Stimulated activated naive CD4-positive, alpha-beta T cell (primary cell): Measurements from ENCODE around the gene CTNNA3.
"Not testable (repeated sequence)": the region's sequence is repeated elsewhere in the genome, so short reads cannot be mapped to it uniquely, and the experiment has no call there.

Experiments used
- DNase-seq, 6 experiments: peaks; one replicate each; lab custom pipeline; 2025; lab: John Stamatoyannopoulos, UW

The CTNNA3 gene

DNA sequence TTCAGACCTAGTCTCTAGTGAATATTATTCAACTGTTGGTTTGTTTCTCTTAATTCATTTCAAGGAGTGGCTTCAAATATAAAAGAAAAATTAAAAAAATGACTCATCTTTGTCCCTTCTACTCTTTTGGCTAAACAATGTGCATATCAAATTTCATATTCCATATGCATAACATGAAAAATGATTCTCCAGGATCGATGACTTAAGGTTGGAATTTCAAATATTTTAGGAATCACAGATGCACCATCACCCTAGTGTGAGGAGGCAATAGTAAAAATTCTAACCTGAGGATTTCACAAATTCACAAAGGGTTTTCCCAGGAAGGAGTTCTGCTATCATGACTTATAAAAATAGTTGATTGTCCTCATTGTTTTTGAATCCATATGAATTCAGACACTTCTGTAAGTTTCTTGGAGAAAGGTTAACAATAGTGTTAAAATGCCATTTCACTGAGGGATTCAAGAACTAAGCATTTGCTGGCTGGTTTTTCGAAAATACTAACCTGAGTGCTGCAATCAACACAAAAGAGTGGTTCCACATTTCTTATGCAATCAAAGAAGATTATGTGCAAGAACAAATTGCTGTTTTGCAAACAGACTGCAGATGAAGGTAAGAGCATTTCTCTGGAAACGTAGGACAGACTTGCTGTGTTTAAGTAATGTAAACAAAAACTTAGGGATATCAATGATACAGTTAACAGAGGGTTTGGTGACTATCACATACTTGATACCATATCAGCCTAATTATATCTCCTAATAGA, 1317.7 kb downstream of the CTNNA3 start:
- no peak for DNase-seq

DNA sequence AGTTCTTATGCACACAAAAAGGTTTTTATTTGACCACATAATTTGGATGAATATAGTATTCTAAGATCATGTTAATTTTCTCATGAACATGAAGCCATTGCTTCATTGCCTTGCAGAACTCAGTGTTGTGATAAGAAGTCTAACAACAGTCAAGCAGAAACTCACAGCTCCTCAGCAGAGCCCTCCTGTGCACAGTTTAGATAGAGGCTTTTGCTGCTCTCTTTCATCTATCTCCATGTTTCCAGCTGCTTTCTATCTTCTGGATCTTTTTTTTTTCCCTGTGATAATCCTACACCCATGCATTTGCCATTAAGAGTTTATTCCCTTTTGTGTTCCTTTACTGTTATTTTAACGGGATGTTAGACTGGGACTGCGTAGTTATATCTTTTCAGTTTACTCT, 1327.8 kb downstream of the CTNNA3 start:
- DNase-seq: no peak

DNA sequence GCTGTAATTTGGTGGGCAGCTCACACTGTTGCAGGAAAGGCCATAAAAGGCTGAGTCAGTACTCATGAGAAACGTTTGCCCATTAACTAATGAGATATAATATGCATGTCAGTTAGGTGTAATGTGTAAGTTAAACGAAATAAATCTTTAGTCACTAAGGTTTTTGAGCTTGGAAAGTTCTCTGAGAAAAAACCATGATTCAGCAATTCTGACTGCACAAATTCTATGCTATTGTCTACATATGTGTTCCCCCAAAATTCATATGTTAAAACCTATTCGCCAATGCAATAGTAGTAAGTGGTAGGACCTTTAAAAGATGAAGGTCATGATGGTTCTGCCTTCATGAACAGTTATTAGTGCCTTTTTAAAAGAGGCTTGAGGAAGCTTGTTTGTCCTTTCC, 1329.8 kb downstream of the CTNNA3 start:
- no peak for DNase-seq

DNA sequence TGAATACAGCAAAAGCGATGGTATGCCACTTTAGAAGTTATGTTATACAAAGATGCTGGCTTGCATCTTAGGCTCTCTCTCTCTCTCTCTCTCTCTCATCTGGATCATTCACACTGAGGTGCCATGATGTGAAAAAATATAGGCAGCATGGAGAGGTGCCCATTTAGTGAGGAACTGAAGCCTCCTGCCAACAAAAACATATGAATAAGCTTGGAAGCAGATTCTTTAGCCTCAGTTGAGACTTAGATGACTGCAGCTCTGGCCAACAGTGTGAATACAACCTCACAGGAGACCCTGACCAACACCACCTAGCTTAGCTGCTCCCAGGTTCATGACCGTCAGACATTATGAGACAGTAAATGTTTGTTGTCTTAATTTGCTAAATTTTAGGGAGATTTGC, 1330.3 kb downstream of the CTNNA3 start:
- DNase-seq: no peak

DNA sequence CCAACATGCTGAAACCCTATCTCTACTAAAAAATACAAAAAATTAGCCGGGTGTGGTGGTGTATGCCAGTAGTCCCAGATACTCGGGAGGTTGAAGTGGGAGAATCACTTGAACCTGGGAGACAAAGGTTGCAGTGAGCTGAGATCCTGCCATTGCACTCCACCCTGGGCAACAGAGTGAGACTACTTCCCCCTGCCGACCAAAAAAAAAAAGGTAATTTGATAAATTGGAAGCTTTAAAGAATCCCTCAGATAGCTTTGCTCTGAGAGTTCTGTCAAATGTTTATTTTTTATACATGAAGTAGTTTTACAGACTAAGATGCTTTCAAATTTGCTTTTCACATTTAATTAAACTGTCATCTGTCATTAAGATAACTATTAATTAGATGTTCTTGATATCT, 1333.5 kb downstream of the CTNNA3 start:
- DNase-seq: no peak

DNA sequence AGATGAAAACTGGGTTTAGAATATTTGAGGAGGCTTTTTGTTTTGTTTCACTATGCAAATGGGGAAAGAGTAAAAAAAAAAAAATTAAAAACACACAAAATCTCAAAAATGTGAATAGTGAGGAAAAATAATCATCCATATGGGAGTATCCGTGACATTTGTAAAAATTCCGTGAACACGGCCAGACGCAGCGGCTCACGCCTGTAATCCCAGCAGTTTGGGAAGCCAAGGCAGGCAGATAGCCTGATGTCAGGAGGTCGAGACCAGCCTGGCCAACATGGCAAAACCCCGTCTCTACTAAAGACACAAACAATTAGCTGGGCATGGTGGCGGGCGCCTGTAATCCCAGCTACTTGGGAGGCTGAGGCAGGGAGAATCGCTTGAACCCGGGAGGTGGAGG, 1342.2 kb downstream of the CTNNA3 start:
- not testable (repeated sequence) for DNase-seq

DNA sequence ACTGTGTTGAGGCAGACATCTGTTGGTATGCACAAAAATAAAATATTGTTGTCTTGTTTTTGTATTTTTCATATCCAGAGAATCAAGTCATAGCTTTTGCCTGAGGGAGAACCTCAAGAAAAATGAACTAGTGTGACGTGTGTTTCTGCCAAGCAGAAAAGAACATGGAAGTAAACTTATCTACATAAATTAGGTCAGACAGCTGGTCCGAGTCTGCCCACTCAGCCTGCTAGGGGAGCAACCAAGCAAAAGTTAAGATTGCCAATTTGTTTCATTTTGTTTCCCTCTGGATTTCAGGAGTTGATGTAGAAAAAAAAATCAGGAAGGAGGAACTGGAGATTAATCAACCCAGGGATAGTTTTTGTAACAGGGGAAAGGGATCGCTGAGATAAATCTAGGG, 1342.6 kb downstream of the CTNNA3 start:
- DNase-seq: no peak

DNA sequence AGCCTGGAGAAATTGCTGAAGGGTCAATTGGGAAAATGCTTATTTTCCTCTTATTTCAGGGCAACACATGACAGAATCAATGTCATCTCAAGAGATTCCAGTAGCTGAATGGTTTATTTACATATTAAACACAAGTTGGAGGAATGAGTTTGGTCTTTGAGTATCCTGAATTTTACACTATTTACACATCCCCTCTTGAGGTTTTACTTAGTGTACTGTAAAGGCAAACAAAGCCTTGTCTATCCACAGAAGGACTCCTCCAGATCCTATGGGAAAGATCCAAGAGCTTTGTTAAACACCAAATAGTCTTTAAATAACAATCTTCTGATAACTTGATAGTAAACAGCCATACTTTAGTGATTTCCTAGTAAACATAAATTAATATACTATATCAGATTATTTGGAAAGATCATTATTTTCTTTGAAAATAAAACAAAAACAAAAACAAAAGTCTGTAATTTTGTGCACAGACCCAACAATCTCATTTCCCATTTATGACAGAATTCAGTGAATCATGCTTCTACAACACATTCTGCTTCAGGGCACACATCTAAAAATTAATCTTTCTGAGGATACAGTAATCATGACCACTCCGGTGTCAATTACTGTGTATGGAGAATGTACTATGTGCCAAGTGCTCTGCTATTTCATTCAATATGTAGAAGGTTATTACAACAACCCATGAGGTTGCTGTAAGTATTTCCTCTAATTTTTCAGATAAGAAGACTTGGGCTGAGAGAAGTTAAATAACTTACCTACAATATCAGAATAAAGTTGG, 1345.2 kb downstream of the CTNNA3 start:
- no peak for DNase-seq

DNA sequence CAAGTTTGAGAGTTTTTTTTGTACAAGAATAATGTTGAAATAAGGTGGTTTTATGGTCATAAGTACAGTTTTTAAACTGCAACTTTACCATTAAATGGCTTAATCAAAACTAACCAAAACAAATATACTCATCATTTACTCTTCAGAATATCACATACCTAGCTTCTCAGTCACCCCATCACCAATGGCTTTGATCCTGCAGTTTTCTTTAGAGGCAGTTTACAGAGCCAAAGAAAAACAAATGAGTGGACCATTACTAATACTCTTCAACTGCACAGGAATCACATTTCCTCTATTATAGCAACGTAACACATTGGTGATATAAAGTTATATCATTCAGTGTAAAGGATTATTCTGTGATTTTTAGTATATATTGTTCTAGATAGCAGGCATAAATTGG, 1346.3 kb downstream of the CTNNA3 start:
- no peak for DNase-seq

DNA sequence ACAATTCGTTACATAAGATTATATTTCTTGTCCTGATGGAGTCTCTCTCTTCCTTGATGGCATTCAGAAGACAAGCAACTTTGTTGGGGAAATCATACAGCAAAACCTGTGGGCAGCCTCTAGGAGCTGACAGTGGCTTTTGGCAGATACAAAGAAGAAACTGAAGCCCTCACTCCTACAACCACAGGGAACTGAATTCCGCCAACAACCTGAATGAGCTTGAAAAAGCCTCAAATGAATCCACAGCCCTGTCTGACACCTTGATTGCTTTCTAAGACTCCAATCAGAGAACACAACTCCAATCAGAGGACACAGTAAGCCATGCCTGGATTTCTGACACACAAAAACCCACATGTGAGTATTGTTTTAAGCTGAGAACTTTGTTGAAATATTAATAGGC, 1346.9 kb downstream of the CTNNA3 start:
- no peak for DNase-seq

DNA sequence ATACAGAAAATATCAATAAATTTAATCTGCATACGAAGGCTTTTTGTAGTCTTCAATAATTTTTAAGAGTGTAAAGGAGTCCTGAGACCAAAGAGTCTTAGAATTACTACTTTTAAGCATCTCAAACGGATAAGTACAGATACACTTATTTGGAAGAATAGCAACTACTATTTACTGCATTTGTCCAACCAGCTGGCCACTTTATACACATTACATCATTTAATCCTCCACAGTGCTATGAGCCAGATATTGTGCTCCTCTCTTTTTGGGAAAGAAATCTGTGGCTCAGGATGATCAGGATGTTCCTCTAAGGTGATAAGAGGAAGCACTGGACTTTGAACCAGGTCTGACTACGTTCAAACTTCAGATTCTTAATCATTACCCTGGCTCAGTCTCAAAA, 1358.8 kb downstream of the CTNNA3 start:
- DNase-seq: no peak

DNA sequence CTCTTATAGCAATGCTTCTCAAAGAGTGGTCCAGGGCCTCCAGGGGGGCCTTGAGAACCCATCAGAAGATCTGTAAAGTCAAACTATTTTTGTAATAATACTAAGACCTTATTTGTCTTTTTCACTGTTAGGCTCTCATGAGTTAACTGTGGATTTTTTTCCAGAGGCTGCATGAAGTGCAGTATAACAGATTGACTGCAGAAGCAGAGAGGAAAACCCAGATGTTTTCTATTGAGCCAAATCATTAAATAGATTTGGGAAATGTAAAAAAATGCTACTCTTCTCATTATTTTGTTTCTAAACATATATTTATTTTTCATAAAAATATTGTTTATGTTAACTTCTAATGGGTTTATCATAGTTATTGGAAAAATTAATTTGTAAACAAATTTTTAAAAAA, 1359.2 kb downstream of the CTNNA3 start:
- no peak for DNase-seq

DNA sequence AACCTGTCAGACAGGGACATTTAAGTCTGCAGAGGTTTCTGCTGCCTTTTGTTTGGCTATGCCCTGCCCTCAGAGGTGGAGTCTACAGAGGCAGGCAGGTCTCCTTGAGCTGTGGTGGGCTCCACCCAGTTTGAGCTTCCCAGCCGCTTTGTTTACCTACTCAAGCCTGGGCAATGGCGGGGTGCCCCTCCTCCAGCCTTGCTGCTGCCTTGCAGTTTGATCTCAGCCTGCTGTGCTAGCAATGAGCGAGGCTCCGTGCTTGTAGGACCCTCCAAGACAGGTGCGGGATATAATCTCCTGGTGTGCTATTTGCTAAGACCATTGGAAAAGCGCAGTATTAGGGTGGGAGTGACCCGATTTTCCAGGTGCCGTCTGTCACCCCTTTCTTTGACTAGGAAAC, 1360.2 kb downstream of the CTNNA3 start:
- DNase-seq: not testable (repeated sequence)

DNA sequence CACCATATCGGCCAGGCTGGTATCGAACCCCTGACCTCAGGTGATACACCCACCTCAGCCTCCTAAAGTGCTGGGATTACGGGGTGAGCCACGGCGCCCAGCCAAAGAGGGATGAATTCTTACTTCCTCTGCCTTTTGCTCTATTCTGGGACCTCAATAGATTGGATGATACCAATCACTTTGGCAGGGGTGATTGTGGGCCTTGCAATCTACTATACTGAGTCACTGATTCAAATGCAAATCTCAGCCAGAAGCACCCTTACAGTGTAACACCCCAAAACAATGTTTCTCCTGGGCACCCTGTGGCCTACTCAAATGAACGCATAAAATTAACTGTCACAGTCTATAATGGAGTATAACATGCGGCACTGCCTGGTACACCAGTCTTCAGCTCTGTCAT, 1366.8 kb downstream of the CTNNA3 start:
- no peak for DNase-seq

DNA sequence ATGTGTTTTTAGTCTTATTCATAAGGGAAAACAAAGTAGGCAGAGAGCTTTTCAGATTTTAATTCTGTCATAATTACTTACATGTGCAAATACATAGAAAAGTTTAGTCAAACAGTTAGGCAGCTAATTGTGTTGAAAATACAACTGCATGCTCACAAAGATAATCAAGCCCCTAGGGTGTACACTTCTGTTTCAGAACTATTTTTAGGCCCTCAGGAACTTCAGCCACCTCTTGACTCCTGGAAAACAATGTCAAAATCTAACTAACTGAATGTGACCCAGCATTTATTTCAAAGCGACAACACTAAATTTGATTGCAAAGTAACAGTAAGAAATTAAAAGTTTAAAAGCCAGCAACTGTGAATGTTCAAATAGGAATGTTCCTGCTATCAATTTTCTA, 1369.1 kb downstream of the CTNNA3 start:
- no peak for DNase-seq

DNA sequence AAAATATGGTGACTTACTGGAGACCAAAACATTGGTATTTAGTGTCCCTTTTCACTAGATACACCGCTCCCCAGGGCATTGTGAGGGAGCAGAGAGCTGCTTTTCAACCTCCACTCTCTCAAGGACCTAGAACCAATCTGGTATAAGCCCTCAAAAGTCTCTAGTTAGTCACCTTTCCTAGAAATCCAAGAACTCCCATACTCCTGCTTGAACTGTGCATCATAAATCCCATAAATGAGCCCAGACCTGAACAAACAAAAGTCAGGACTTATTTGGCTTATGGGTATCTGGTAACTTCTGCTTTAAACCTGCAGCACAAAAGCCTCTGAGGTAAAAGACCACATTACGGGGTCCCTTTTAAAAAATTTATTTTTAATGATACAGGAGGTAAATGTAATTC, 1373.2 kb downstream of the CTNNA3 start:
- DNase-seq: no peak

DNA sequence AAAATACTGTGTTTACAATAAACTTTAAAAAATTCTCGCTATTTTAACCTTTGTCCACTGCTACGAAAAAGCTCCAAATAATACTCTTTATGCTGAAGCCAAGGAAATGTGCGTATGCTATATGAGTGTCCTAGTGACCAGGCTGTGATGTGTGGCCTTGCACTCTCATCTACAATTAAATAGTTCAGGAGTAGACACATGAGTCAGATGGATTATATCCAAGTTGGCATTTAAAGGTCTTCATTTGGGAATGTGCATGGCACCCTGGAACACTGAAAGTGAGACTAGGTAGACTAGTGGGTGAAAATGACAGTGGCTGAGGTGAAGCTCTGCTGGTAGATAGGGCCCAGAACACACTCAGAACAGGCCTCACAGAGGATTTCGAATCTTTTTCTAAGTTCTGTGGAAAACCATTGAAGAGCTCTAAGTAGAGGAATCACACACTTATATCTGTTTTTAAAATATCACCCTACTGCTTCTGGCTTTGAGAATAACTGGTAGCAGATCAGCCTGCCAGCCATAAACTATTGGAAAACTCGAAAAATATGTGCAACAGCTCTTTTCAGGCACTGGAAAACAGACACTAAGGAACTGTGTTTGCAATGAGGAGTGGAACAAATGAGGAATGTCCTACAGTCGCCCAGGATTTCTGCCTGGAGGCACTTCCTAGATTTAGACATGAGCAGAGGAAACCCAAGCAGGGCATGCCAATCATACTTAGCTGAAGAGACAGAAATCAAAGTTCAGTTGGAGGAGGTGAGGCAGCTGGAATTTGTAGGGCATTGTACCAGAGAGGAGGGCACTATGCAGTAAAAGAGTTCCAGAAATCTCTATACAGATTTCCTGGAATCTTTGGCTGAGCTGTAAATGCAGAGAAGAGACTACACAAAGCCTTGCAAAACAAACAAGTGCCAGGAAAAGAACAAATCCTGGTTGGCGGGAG, 1374.0 kb downstream of the CTNNA3 start:
- DNase-seq: no peak

DNA sequence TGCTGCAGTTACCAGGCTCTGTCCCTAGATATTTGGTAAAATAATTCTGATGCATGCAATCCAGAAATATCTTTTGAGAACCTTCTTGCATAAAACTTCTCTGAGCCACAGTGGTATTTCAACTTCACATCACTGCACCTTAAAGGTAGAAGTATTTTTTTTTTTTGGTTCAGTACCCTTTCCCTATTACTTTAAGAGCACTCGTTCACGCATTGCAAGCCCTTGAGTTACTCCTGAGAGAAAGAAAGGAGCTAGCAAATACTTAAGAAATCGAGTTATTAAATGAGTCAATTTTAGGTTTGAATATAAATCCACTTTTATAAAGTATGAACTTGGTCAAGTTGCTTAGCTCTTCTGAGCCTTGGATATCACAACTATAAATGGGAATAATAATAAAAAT, 1377.2 kb downstream of the CTNNA3 start:
- DNase-seq: no peak

DNA sequence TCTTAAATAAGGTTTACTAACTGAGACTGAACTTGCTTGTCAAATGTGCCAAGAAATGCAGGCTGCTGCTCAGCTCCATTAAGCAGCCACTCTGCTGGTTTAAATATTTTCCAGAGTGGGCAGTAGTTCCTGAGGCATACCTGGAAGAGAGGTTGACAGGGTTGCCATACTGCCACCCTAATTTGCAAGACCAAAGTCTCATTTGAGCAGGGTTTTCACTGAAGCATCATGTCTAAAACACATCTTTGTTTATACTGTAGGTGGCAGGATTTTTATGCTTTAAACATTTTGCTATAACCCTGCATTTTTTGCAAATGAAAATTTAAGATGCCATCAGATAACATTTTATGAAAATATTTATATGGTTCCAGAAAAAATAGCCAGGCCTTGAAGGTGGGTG, 1388.2 kb downstream of the CTNNA3 start:
- DNase-seq: no peak

DNA sequence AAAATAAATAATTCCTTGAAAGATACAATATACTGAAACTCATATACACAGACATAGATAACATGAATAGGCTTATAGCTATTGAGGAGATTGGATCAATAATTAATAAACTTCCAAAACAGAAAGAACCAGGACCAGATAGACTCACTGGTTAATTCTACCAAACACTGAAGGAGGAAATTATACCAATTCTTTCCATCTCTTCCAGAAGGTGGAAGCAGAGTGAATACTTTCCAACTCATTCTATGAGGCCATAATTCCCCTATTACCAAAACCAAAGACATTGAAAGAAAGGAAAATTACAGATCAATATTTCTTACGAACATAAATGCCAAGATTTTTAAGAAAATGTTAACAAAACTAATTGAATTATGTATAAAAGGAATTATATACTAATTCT, 1394.9 kb downstream of the CTNNA3 start:
- no peak for DNase-seq

DNA sequence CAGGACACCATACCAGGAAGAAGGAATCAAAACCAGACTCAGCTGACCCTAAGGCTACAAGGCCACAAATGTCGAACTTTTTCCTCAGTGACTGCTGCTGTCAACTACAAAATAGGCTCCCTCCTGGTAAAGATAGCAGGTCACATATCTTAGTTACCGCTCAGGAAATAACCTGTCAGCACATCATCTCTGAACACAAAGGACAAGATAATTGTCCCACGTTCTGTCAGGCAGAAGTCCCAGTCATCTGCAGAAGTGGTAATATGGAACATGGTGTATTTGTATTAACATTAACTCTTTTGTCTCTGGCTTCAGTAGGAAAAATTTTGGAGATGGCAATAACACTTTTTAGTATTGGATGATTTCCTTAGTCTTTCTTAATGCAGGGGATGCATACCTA, 1400.4 kb downstream of the CTNNA3 start:
- no peak for DNase-seq

DNA sequence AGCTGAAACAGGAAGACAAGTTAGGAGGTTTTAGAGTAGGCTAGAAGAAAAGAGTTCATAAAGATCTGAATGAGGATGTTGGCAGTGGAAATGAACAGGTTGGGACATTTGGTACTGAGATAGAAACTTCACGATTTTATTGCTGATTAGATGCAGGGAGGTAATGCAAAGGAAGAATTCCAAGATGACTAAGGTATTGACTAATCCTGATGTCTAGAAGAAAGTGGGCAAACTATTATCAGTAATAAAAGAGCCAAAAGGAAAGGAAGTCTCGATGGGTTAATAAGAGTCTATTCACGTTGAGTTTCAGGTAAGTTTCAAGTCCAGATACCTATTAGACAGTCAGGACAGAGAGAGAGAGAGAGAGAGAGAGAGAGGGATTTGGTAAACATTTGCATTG, 1401.5 kb downstream of the CTNNA3 start:
- no peak for DNase-seq

DNA sequence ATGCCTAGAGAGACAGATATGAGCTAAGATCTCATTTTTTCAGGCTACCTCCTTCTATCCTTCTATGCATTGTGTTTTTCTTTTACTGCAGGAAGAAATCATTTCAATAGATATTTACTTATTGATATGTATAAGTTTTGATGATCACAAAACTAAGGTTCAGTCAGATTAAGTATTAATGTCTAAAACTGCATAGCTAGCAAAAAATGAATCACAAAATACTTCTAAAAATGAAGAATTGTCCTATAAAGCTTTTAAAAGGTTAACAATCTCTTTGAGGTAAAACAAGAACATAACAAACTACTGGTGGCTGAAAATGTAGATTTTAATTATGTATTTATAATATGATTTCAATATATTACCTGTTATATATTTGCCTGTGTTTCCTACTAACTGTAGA, 1403.1 kb downstream of the CTNNA3 start:
- DNase-seq: no peak
